PC-3 (cell line): Measurements from ENCODE around the gene NUDT8.

Experiments
- CTCF ChIP-seq: fragments of 300-600 bp; sonication (generic); conservative IDR thresholded peaks from 2 replicates; pipeline ENCODE4 v1.5.1; 2017; ENCODE audit warnings: antibody characterized with exemption, low read depth, mild to moderate bottlenecking, low read length
- EZH2phosphoT487 ChIP-seq: fragments of 300-600 bp; sonication (generic); IDR thresholded peaks from 2 replicates; pipeline ENCODE4 v1.6.1; 2018; ENCODE audit warnings: mild to moderate bottlenecking, antibody characterized with exemption, low read length, borderline replicate concordance

GRCh38 chr11:67586568-67587250, 43.0 kb downstream of the NUDT8 start:
- TF ChIP-seq CTCF = no peak
- no peak for TF ChIP-seq EZH2phosphoT487
